ENCODE data around the gene RPLP1. TPM values are rescaled to one million over a fixed set of nuclear protein-coding genes. Genes with fewer than 3 reads are reported as not detected.
A peak's percentile ranks its signal among the peaks of the same experiment; 100 is the strongest.

RPLP1 gene
- 31.0 and 63.8 TPM in 2 replicates for total RNA-seq

- peak; percentile 96 for DNase-seq
Observed at GRCh38 chr15:69452692-69453521, at the start of gene RPLP1. RPLP1 (plus strand) TSS chr15:69452818; CDS start chr15:69452949, 131 bp downstream.

- DNase-seq: no peak
Observed at GRCh38 chr15:69403594-69403993, 49.0 kb upstream of the RPLP1 start.

GRCh38 chr15:69405110-69405509 lies 47.5 kb upstream of the RPLP1 start:
- no peak for DNase-seq

- no peak for DNase-seq
Observed at GRCh38 chr15:69407719-69408400, 44.8 kb upstream of the RPLP1 start.

- DNase-seq: no peak
Observed at GRCh38 chr15:69408841-69409240, 43.8 kb upstream of the RPLP1 start.

- peak; percentile 53 for DNase-seq
Observed at GRCh38 chr15:69410248-69410874, 42.3 kb upstream of the RPLP1 start.

- no peak for DNase-seq
Observed at GRCh38 chr15:69412274-69412673, 40.3 kb upstream of the RPLP1 start.

GRCh38 chr15:69412701-69413100 lies 39.9 kb upstream of the RPLP1 start:
- no peak for DNase-seq

- peak; percentile 95 for DNase-seq
Observed at GRCh38 chr15:69413822-69414700, 38.6 kb upstream of the RPLP1 start, which contains the start of gene KIF23. KIF23 (plus strand) TSS chr15:69414349; CDS start chr15:69414466, 117 bp downstream.

- peak; percentile 80 for DNase-seq
Observed at GRCh38 chr15:69414701-69415167, 37.9 kb upstream of the RPLP1 start.

GRCh38 chr15:69415381-69415780 lies 37.2 kb upstream of the RPLP1 start:
- DNase-seq: peak; percentile 28

- no peak for DNase-seq
Observed at GRCh38 chr15:69417581-69417980, 35.0 kb upstream of the RPLP1 start.

GRCh38 chr15:69421498-69421897 lies 31.1 kb upstream of the RPLP1 start:
- DNase-seq: no peak

GRCh38 chr15:69422336-69422895 lies 30.2 kb upstream of the RPLP1 start:
- DNase-seq: no peak

- DNase-seq: no peak
Observed at GRCh38 chr15:69424001-69424400, 28.6 kb upstream of the RPLP1 start.

GRCh38 chr15:69424748-69425413 lies 27.7 kb upstream of the RPLP1 start:
- DNase-seq: peak; percentile 7

GRCh38 chr15:69433831-69434230 lies 18.8 kb upstream of the RPLP1 start:
- DNase-seq: no peak

- DNase-seq: no peak
Observed at GRCh38 chr15:69434238-69434637, 18.4 kb upstream of the RPLP1 start.

- no peak for DNase-seq
Observed at GRCh38 chr15:69434679-69435078, 17.9 kb upstream of the RPLP1 start.

- DNase-seq: no peak
Observed at GRCh38 chr15:69435985-69436384, 16.6 kb upstream of the RPLP1 start.

- DNase-seq: no peak
Observed at GRCh38 chr15:69436951-69437350, 15.7 kb upstream of the RPLP1 start.
